Endothelial cell of umbilical vein (primary cell): ENCODE data around the gene ARHGAP45. TPM values are rescaled to one million over a fixed set of nuclear protein-coding genes. Genes with fewer than 3 reads are reported as not detected.

ENCODE experiments used
- BruUV-seq: library from RNA; stranded (reverse); fragments of 400-500 nt; replicated peaks from 2 replicates; lab custom pipeline; 2021; lab: Mats Ljungman, UMichigan
- CTCF ChIA-PET: fragments of 300-600, 350-600 bp; sonication (Branson Sonifier 250); formaldehyde crosslinking; loops from one replicate; lab custom pipeline; 2021; ENCODE audit warnings: antibody characterized with exemption, inconsistent platforms; lab: Charles Lee
- POLR2A ChIA-PET: fragments of 300-600, 350-600 bp; sonication (Branson Sonifier 250); formaldehyde crosslinking; loops from one replicate; lab custom pipeline; 2021; ENCODE audit warnings: antibody characterized with exemption, inconsistent platforms; lab: Charles Lee
- DNase-seq: peaks from one replicate; pipeline ENCODE4 v3.0.0-alpha.2; 2011; ENCODE audit warnings: low read depth, low spot score
- FAIRE-seq: peaks from 2 replicates; lab custom pipeline; 2011; peaks lifted over from hg19 to GRCh38; lab: Jason Lieb, UNC
- H2AFZ ChIP-seq: 2 replicates; pipeline ENCODE4 v1.6.0; 2012; ENCODE audit warnings: low read depth, low read length, control low read depth, inconsistent platforms
- H3K27ac ChIP-seq: 2 replicates; pipeline ENCODE4 v1.5.1; 2011; ENCODE audit warnings: low read depth, mild to moderate bottlenecking, control low read depth, low read length, moderate library complexity; ENCODE audit not compliant: insufficient read depth
- H3K27me3 ChIP-seq, 2 experiments: 2 replicates each; pipeline versions ENCODE4 v1.6.0 to v1.6.1; 2011; ENCODE audit warnings: low read length in 2 of 2, mixed read lengths in 1 of 2; ENCODE audit not compliant: control insufficient read depth in 2 of 2, insufficient read depth in 2 of 2
- H3K36me3 ChIP-seq, 2 experiments: 2 replicates in 1 of 2; 3 replicates in 1 of 2; pipeline ENCODE4 v1.5.1; 2011; ENCODE audit warnings: low read length in 2 of 2, mild to moderate bottlenecking in 1 of 2, moderate library complexity in 1 of 2; ENCODE audit not compliant: control insufficient read depth in 2 of 2, insufficient read depth in 2 of 2; ENCODE audit errors: extremely low read depth in 1 of 2
- H3K4me1 ChIP-seq: 3 replicates; pipeline ENCODE4 v1.5.1; 2011; ENCODE audit warnings: mild to moderate bottlenecking, low read length; ENCODE audit not compliant: control insufficient read depth, insufficient read depth; ENCODE audit errors: extremely low read depth
- H3K4me2 ChIP-seq: 2 replicates; pipeline ENCODE4 v1.6.1; 2011; ENCODE audit warnings: low read length, control low read depth, mixed read lengths; ENCODE audit not compliant: insufficient read depth
- H3K4me3 ChIP-seq, 3 experiments: fragments of 200-600 bp in 1 of 3; sonication (generic), shearing (Covaris generic) in 1 of 3; replicated peaks in 1 of 3; 2 replicates each; pipeline ENCODE4 v1.5.1; 2011 to 2016; ENCODE audit warnings: control low read depth in 3 of 3, low read length in 3 of 3, mild to moderate bottlenecking in 2 of 3, inconsistent platforms in 1 of 3, low read depth in 1 of 3, moderate library complexity in 1 of 3; ENCODE audit not compliant: insufficient read depth in 1 of 3
- H3K79me2 ChIP-seq: 2 replicates; pipeline ENCODE4 v1.6.0; 2012; ENCODE audit warnings: low read length, inconsistent platforms; ENCODE audit not compliant: control insufficient read depth, insufficient read depth
- H3K9ac ChIP-seq: replicated peaks from 2 replicates; pipeline ENCODE3; 2011; ENCODE audit warnings: low read length, control low read depth; ENCODE audit not compliant: insufficient read depth; ENCODE audit errors: extremely low read depth
- H3K9me1 ChIP-seq: replicated peaks from 3 replicates; pipeline ENCODE4 v1.6.0; 2011; ENCODE audit warnings: mild to moderate bottlenecking, low read length; ENCODE audit not compliant: control insufficient read depth, insufficient read depth; ENCODE audit errors: extremely low read depth
- H3K9me3 ChIP-seq: replicated peaks from 2 replicates; pipeline ENCODE4 v1.5.1; 2012; ENCODE audit warnings: low read length, inconsistent platforms; ENCODE audit not compliant: control insufficient read depth, insufficient read depth
- H4K20me1 ChIP-seq: replicated peaks from 2 replicates; pipeline ENCODE3; 2011; ENCODE audit warnings: mild to moderate bottlenecking, low read length; ENCODE audit not compliant: control insufficient read depth, insufficient read depth; ENCODE audit errors: extremely low read depth
- EZH2 ChIP-seq: IDR thresholded peaks from 2 replicates; pipeline ENCODE4 v1.6.1; 2012; ENCODE audit warnings: borderline replicate concordance, low read depth, mild to moderate bottlenecking, moderate library complexity, low read length, inconsistent platforms; ENCODE audit not compliant: severe bottlenecking
- JUN ChIP-seq: IDR thresholded peaks from 2 replicates; pipeline ENCODE4 v1.6.1; 2011; ENCODE audit warnings: borderline replicate concordance, low read depth; ENCODE audit not compliant: insufficient read length, insufficient read depth
- MYC ChIP-seq: IDR thresholded peaks from one replicate; pipeline ENCODE4 v1.6.1; 2011; ENCODE audit warnings: mild to moderate bottlenecking, low read depth, low read length
- POLR2A ChIP-seq: IDR thresholded peaks from 2 replicates; pipeline ENCODE4 v1.6.1; 2012; ENCODE audit warnings: low read depth, mild to moderate bottlenecking, control low read depth, low read length
- POLR2AphosphoS5 ChIP-seq: IDR thresholded peaks from 2 replicates; pipeline ENCODE4 v1.6.1; 2012; ENCODE audit warnings: low read depth, mild to moderate bottlenecking, control low read depth, low read length, moderate library complexity; ENCODE audit not compliant: insufficient read depth
- dilution Hi-C: fragments of 300-500 bp; cut with MboI; formaldehyde crosslinking; loops from one replicate; pipeline ENCODE4 v1.15.0; 2019; ENCODE audit warnings: low sequenced_read_pairs; ENCODE audit not compliant: extremely low pct_ligation_motif_present
- intact Hi-C: fragments of 100-400 bp; cut with micrococcal nuclease; formaldehyde crosslinking; loops from one replicate; pipeline ENCODE4 v1.10.0; 2022
- polyA plus RNA-seq, 4 experiments: library from polyadenylated mRNA; depleted of rRNA in 3 of 4; stranded (reverse) in 3 of 4; unstranded in 1 of 4; fragments of >200 nt; gene quantifications; 2 replicates each; pipeline versions ENCODE4 v1.2.1 to v1.2.3, GENCODE V29; 2011 to 2012; ENCODE audit warnings: missing spikeins in 1 of 4
- total RNA-seq: library from RNA; stranded (reverse); gene quantifications from 2 replicates; pipeline ENCODE4 v1.2.3, GENCODE V29; 2021
- TF ChIP-seq, protein P1 (sequence below), 2 donors: IDR thresholded peaks; 1 replicate in 1 of 2; 2 replicates in 1 of 2; pipeline ENCODE4 v1.5.1; 2011; ENCODE audit warnings: low read length in 2 of 2, mild to moderate bottlenecking in 2 of 2, moderate library complexity in 2 of 2, control low read depth in 1 of 2, inconsistent platforms in 1 of 2, low read depth in 1 of 2; ENCODE audit not compliant: insufficient read depth in 1 of 2; ENCODE audit errors: extremely low read depth in 1 of 2
- TF ChIP-seq, protein P2 (sequence below): IDR thresholded peaks from 2 replicates; pipeline ENCODE4 v1.6.1; 2011; ENCODE audit not compliant: insufficient read depth, insufficient read length

The ARHGAP45 gene
- total and polyA plus RNA-seq, 2 donors (not counting 3 experiments of a cell fraction or from before 2014, with no cell fraction given) = 7.5 to 10.4 TPM

DNA sequence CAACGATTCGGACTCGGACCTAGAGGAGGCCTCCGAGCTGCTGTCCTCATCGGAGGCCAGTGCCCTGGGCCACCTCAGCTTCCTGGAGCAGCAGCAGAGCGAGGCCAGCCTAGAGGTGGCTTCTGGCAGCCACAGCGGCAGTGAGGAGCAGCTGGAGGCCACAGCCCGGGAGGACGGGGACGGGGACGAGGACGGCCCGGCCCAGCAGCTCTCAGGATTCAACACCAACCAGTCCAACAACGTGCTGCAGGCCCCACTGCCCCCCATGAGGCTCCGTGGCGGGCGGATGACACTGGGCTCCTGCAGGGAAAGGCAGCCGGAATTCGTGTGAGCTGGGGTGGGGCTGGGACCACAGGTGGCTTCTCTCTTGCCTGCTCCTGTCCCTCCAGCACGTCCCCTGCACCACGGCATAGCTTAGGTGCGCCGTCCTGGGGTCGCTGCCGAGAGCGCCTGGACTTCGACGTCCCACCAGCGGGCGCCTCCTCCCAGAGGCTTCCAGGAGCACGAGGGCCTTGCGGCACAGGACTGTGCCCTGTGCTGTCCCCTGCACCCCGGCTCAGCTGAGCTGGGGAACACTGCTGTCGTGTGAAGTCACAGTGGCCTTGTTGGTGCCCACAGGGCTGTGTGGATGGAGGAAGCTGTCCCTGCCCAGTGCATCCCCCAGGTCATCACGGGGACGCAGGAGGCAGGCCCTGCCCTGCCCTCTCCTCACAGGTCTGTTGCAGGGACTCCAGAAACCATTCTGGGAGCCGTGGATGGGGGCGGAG is 18.9 kb downstream of the ARHGAP45 start:
- Histone ChIP-seq H3K79me2 (no peaks in the 10 kb centered on the region), H3K36me3 (peaks cover 9 to 16% of the 10 kb centered on the region in 2 experiments), H3K4me2 (no peak overlapping the region), H3K27ac (no peak overlapping the region), H3K4me3 (no peak overlapping the region), H3K27me3 (no peaks in the 10 kb centered on the region), H3K4me1 (no peaks in the 10 kb centered on the region), H3K9ac (no peak overlapping the region), H3K9me1 (no peaks in the 10 kb centered on the region), H2AFZ (no peak overlapping the region), H3K9me3 (no peaks in the 10 kb centered on the region), H4K20me1 (no peaks in the 10 kb centered on the region)
- TF ChIP-seq POLR2AphosphoS5 (no peak), POLR2A (peak; percentile 4), MYC (no peak), EZH2 (no peak)
- TF ChIP-seq, protein P1, sequence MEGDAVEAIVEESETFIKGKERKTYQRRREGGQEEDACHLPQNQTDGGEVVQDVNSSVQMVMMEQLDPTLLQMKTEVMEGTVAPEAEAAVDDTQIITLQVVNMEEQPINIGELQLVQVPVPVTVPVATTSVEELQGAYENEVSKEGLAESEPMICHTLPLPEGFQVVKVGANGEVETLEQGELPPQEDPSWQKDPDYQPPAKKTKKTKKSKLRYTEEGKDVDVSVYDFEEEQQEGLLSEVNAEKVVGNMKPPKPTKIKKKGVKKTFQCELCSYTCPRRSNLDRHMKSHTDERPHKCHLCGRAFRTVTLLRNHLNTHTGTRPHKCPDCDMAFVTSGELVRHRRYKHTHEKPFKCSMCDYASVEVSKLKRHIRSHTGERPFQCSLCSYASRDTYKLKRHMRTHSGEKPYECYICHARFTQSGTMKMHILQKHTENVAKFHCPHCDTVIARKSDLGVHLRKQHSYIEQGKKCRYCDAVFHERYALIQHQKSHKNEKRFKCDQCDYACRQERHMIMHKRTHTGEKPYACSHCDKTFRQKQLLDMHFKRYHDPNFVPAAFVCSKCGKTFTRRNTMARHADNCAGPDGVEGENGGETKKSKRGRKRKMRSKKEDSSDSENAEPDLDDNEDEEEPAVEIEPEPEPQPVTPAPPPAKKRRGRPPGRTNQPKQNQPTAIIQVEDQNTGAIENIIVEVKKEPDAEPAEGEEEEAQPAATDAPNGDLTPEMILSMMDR (IDR thresholded peaks at IDR 0.05; ENCODE audit: extremely low read depth in 1 of 2, insufficient read depth in 1 of 2, low read depth in 1 of 2, low read length in 2 of 2) = no peak
- FAIRE-seq (no peak), DNase-seq (no peak)
- ChIA-PET CTCF (interaction anchor here (0.9 to 1.7 kb wide), 2 partner anchors 21 to 28 kb away, joined by 3 to 4 read pairs; no protein-coding TSS in a partner anchor), POLR2A (no interaction called here)
- BruUV-seq = no TSS peak
- dilution Hi-C loops (no loop called here), intact Hi-C loops (no loop called here)

DNA sequence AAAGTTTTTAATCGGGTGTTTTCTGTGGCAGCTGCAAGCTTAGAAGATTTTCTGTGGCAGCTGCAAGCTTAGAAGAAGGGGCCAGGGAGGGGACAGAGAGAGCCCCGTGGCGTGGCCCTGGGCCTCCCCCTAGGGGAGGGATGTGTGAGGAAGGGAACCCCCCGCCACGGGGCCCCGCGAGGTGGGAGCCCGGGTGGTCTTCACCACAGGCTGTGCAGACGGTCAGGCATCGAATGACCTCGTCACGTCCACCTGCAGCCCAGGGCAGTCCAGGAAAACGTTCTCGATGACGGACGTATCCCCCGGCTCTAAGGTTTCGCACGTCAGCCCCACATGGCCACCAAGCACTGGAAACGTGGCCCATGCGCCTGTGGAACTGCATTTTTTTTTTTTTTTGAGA is 19.6 kb downstream of the ARHGAP45 start:
- no peaks in the 10 kb centered on the region for H4K20me1 ChIP-seq
- no peak for DNase-seq
- POLR2A ChIA-PET = no interaction called here
- peaks cover 9 to 22% of the 10 kb centered on the region in 2 experiments for H3K36me3 ChIP-seq
- TF ChIP-seq EZH2 = no peak
- TF ChIP-seq JUN = no peak
- TF ChIP-seq, protein P2, sequence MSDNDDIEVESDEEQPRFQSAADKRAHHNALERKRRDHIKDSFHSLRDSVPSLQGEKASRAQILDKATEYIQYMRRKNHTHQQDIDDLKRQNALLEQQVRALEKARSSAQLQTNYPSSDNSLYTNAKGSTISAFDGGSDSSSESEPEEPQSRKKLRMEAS = no peak
- TF ChIP-seq, protein P1 (IDR thresholded peaks at IDR 0.05; ENCODE audit: extremely low read depth in 1 of 2, insufficient read depth in 1 of 2, low read depth in 1 of 2, low read length in 2 of 2) = no peak
- peak; percentile 9 for TF ChIP-seq POLR2A
- intact Hi-C loops = no loop called here
- H3K4me3 ChIP-seq = no peak overlapping the region
- no TSS peak for BruUV-seq
- CTCF ChIA-PET = interaction anchor here (0.9 to 1.7 kb wide), 2 partner anchors 21 to 27 kb away, joined by 3 to 4 read pairs; no protein-coding TSS in a partner anchor
- no peaks in the 10 kb centered on the region for H3K9me3 ChIP-seq
- no peak overlapping the region for H3K9ac ChIP-seq
- no peaks in the 10 kb centered on the region for H3K4me1 ChIP-seq
- no peak overlapping the region for H2AFZ ChIP-seq
- H3K27ac ChIP-seq = no peak overlapping the region
- no peak overlapping the region for H3K4me2 ChIP-seq
- no peaks in the 10 kb centered on the region for H3K79me2 ChIP-seq
- H3K27me3 ChIP-seq = no peaks in the 10 kb centered on the region
- FAIRE-seq = no peak
- dilution Hi-C loops = no loop called here
- H3K9me1 ChIP-seq = no peaks in the 10 kb centered on the region
